Measurements from ENCODE around the gene EN2. TPM values are rescaled to one million over a fixed set of nuclear protein-coding genes. Genes with fewer than 3 reads are reported as not detected.

EN2 gene
- total RNA-seq, 1 experiment from 2014 or later, result 0.07 TPM

DNA sequence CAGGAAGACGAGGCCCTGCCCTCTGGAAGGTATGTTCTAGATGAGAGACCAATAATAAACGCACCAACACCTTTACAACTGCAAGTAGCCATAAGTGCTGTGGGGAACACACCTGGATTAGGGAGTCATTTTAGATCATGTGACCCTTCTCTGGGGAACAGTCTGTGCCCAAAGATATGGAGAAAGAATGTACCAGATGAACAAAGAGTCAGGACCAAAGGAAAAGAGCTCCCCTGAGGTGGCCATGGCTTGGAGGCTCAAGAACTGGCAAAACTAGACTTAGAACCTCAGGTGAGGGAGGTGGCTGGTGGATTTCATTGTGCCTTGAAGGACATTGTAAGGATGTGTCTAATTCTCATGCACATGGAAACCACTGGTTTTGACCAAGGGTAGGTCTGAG, 10.3 kb upstream of the EN2 start:
- Histone ChIP-seq H3K56ac (ENCODE audit: insufficient read length, low read depth, low read length) (no peak overlapping the region), H4K8ac (replicated peaks; ENCODE audit: insufficient read length, low read depth, low read length) (no peak overlapping the region), H2BK20ac (ENCODE audit: low read depth, low read length, poor library complexity, severe bottlenecking) (no peak overlapping the region), H3K18ac (ENCODE audit: insufficient read length, low read depth, low read length) (no peak overlapping the region), H2AFZ (ENCODE audit: low read length) (no peak overlapping the region), H2AK5ac (ENCODE audit: insufficient read length, low read length) (no peak overlapping the region), H4K20me1 (ENCODE audit: control insufficient read depth, insufficient read depth, insufficient read length) (peaks cover 3% of the 10 kb centered on the region), H3K4ac (ENCODE audit: low read depth, low read length) (no peak overlapping the region), H3K14ac (ENCODE audit: insufficient read depth, low read length) (no peak overlapping the region), H2BK5ac (ENCODE audit: insufficient read length, low read length) (no peak overlapping the region), H3K27ac (ENCODE audit: insufficient read length, low read depth, low read length) (no peak overlapping the region), H3K4me1 (ENCODE audit: insufficient read depth, low read length) (no peaks in the 10 kb centered on the region), H3K9ac (ENCODE audit: extremely low read depth, insufficient read length, low read length) (no peak overlapping the region), H3K23ac (ENCODE audit: insufficient read length, low read depth, low read length) (no peak overlapping the region), H3K9me3 (ENCODE audit: control insufficient read depth, low read depth, low read length) (no peaks in the 10 kb centered on the region), H4K5ac (ENCODE audit: insufficient read length, low read depth, low read length) (no peak overlapping the region), H3K4me2 (ENCODE audit: insufficient read depth, insufficient read length, low read length) (no peak overlapping the region), H2BK120ac (ENCODE audit: low read depth, low read length, poor library complexity, severe bottlenecking) (no peak overlapping the region), H3K27me3 (ENCODE audit: insufficient read depth, low read length) (peaks cover 64% of the 10 kb centered on the region), H3K79me1 (ENCODE audit: insufficient read depth, low read depth, low read length, poor library complexity, severe bottlenecking) (no peaks in the 10 kb centered on the region), H2BK12ac (ENCODE audit: insufficient read length, low read depth, low read length) (no peak overlapping the region), H2BK15ac (ENCODE audit: low read depth, low read length) (no peak overlapping the region), H3T11ph (ENCODE audit: low read length) (no peak overlapping the region), H4K91ac (ENCODE audit: insufficient read length, low read depth, low read length) (no peak overlapping the region), H3K79me2 (ENCODE audit: insufficient read depth, low read length) (no peaks in the 10 kb centered on the region), H3K23me2 (ENCODE audit: insufficient read length, low read depth, low read length, poor library complexity, severe bottlenecking) (peaks cover 9% of the 10 kb centered on the region)
- WGBS (ENCODE audit: extremely low coverage, insufficient read length, low lambda C conversion rate), result no CpG with 5 or more reads among the region's 2 CpGs
- TF ChIP-seq CTCF (conservative IDR thresholded peaks at IDR 0.05), result no peak
- peaks cover 0 to 17% of the 10 kb centered on the region in 2 experiments; a peak in 4 of 5 replicates for H3K9me3 Mint-ChIP-seq
- no peaks in the 10 kb centered on the region for H3K36me3 Mint-ChIP-seq (ENCODE audit: insufficient read depth in 1 of 3, low read depth in 3 of 3)
- no peak overlapping the region for H3K27ac Mint-ChIP-seq
- peaks cover 100% of the 10 kb centered on the region for H3K27me3 Mint-ChIP-seq (ENCODE audit: low read depth)
- H3K4me1 Mint-ChIP-seq, result peaks cover 2 to 20% of the 10 kb centered on the region in 2 experiments; a peak in 2 of 4 replicates
- no peak for DNase-seq
- H3K4me3 Mint-ChIP-seq, result peak overlapping the region in 1 of 2 experiments; percentile 64; a peak in 3 of 5 replicates
